ENCODE data around the gene CREB5.

CREB5 gene

DNA sequence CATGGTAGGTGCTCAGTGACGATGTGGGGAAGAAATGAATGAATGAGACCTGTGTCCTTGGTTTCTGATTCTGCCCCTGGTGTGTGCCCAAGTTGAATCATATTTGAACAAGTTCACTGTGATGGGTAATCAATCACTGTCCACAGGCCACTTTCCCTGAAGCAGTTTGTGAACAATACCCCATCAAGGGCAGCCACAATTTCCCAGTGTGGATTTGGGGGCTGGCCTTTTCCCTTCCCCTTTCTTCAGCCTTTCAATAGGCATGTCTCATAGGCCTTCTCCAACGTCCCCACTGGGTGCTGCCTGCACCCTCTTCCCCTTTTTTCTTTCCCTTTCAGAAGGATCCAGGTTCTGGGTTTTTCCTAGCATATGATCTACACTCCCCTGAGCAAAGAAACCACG lies 64.7 kb downstream of the CREB5 start:
- DNase-seq (ENCODE audit: low read depth in 2 of 3, low spot score in 2 of 3) = no peak

DNA sequence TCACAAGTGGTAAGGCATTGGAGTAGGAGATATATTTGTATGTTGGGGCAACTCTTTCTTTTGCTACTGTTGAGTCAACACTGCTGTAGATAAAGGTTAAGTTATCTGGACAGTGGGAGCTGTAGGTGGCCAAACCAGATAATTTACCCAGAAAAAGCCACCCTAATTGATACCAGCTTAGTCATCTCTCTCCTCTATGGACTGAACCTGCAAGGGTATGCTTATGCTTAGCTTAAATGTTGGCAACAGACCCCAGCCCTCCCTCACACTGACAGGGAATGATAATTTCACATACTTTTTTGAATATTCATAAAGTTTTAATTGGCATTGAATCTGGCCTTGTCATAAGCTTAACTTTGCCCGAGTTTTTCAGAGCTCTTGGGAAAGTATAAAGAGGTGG lies 66.3 kb downstream of the CREB5 start:
- DNase-seq (ENCODE audit: low read depth in 2 of 3, low spot score in 2 of 3) = no peak

DNA sequence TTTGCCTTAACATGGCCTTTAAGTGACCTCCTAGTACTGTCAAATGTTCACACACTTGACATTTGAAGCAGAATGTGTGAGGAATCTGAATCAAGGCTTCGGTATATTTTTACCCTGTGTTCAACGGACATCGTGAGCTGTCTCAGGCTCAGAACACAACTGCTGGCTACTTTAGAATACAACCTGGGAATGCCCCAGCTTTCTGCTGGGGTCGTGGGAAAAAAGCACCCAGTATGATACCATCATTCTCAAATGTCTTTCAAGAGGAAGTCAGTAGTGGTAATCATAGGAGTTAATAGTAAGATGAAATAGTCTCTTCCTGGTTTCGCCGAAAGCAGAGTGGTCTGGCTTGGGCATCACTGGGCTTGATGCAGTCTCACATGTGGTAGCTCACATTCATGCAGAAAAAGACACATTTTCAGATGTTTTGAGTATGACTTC lies 67.2 kb downstream of the CREB5 start:
- no peak for DNase-seq (ENCODE audit: low read depth in 2 of 3, low spot score in 2 of 3)

DNA sequence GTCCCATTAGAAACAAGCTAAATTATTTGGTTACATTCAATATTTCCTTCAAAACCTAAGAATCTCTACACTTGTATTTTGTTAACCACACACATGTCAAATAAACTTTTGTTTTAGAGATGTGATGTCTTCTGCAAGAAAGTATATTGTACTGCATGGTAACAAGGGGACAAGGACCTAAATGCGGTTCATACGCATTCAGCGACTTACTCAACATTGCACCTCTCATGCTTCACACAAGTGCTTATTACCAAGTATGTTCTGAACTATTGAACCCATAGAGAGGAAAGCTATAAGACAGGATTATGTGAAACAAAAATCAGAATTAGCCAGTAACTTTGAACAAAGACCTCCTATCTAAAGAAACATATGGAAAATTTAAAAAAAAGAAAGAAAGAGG lies 68.3 kb downstream of the CREB5 start:
- no peak for DNase-seq (ENCODE audit: low read depth in 2 of 3, low spot score in 2 of 3)

DNA sequence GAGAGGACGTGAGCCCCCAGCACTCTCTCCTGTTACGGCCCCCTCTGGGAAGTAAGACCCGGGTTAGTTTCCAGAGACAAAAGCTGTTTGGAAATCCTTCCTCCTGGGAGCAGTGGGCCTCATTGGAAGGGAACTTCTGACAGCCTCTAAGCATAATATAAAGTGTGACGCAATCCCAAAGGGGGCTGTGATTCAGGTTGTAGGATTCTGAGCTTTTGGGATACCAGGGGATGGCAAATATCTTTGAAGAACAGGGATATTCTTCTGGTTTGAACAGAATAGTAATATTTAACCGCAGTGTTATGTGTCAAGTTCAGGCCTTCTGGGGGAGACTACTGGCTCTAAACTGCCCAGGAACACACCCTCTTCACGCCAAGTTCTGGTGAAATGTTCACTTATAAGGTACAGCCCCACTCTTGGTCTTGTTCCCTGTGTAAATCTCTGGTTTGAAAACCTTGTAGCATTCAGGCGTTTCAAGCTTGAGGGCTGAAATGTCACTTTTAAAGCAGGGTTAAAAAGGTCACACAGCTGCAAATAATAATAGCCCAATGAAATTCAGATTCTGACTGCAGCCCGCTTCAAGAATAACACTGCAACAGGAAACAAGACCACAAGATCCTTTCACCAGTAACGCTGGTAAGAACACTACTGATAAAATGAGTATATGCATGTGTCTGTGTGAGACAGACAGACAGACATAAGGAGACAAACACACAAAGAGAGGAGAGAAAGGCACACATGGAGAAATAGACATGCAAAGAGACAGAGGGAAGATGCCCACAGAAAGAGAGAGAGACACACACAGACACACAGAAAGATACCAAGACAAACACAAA lies 69.0 kb downstream of the CREB5 start:
- no peak for DNase-seq (ENCODE audit: low read depth in 2 of 3, low spot score in 2 of 3)

DNA sequence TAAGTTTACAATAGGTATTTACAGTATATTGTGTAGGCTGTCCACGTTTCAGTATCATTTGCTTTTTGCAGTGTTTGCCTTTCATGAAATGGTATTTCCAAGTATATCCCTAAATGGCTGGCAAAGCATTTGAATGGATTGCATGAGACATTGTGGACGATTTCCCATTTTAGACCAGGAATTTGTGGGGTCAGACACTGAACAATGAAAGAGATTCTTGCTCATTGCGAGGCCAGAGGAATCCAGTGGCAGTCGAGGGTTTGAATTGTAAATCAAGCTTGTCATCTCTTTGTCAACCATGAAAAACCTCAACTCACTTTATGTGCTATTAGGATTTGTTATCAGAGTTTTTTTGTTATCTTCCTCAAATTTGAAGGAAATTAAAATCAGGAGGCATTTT lies 70.8 kb downstream of the CREB5 start:
- DNase-seq (ENCODE audit: low read depth in 2 of 3, low spot score in 2 of 3) = no peak

DNA sequence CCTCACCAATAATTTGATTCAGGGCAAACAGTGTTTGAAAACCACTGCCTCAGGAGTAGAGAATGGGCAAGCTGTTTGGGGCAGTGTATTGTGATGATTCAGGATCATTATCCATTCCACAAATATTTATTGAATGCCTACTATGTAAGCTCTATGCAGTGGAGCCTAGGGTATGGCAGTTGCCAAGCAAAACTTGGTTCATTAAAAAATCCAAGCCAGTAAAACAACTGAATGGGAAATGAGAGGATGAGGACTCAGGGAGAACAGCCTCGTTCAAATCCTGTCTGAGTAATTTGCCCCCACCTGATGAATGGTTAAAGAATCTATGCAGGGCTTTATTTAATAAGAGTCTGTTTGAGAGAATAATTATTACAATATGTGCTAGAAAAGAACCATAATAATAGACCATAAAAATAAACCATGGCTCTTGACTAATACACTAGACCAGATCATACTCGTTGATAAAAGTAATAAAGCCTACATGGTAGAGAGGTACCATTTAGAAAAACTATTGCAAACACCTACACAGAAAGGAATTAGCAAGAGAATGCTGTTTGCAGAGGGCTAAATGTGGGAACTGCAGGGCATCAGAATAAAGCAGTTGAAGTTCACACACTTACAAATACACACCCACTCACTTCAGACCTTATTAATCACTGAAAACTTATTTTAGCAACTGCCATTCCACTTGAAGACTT lies 71.7 kb downstream of the CREB5 start:
- no peak for DNase-seq (ENCODE audit: low read depth in 2 of 3, low spot score in 2 of 3)

DNA sequence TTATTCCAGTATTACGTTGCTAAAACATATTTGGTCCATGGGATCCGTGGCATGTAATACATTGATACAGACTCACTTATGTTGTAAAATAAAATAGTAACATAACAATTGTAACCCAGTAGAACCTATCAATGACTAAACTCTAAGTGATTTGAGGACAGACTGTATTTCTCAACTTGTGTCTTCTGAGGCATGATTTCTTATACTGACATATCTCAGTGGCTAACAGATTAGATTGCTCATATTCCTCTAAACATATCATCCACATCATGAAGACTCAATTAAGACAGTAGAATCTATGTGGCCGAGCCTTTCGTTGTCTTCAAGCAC lies 72.3 kb downstream of the CREB5 start:
- no peak for DNase-seq (ENCODE audit: low read depth in 2 of 3, low spot score in 2 of 3)

DNA sequence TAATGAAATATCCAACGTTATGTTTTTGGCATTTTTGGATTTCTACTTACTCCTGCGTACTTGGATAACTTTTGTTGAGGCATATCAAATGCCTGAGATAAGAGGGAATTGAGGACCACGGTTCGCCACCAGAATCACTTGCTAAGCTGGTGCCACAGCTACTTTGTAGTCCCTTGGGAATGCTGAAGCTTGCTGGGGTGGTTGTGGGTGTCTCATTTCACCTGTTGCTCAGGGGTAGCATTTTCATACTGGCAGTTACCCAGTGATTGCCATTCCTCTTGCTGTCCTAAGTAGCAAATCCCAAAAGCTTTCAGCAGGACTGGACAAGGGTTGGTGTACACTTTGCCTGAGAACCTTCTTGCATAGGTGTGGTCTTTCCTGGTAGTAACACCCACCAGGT lies 75.2 kb downstream of the CREB5 start:
- DNase-seq (ENCODE audit: low read depth in 2 of 3, low spot score in 2 of 3) = no peak

DNA sequence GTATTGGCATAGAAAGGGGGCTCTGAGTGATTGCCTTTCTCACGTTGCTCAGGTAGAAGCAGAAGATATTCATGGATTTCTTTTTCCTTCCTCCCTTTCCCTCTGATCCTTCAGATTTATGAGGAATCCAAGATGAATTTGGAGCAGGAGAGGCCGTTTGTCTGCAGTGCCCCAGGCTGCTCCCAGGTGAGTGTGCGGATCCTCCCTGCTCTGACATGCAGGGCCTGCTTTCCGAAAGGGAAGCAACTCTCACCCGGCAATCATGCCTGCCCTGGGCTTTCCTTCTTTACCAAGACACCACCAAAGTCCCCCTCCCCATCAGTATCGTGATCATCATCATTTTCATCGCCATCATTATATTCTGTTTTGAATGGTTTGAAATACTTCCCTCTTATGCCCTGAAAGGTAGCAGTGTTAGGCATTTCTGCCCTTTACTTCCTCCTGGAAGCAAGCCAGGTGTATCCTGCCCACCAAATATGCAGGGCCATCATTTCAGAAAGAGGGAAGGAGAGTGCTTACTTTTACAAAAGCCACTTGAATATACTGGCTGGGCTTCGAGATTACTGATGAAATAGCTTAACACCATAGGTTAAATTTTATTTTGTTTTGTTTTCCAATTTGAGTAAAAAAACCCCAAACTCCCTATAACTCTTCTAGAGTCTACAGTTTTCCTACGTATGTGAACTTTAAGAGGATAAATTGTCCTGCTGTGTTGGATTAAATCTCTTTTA lies 75.9 kb downstream of the CREB5 start:
- no peak for DNase-seq (ENCODE audit: low read depth in 2 of 3, low spot score in 2 of 3)

DNA sequence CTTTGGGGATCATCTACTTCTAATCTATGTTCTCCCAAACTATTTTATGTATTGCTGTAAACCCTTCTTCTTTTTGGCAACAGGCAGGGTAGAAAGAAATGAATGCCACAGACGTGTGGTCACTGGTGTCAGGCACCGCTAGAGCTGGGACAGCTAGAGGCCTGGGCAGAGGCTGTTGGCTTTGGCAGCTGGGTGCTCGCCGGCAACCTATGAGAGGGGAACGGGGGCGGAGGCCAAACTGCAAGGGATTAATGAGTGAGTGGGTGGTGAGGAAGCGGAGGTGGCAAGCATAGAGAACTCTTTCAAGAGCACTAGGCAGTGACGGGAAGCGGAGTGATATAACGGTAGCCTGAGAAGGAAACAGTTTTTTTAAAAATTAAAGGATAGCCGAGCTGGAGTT lies 78.5 kb downstream of the CREB5 start:
- no peak for DNase-seq (ENCODE audit: low read depth in 2 of 3, low spot score in 2 of 3)

DNA sequence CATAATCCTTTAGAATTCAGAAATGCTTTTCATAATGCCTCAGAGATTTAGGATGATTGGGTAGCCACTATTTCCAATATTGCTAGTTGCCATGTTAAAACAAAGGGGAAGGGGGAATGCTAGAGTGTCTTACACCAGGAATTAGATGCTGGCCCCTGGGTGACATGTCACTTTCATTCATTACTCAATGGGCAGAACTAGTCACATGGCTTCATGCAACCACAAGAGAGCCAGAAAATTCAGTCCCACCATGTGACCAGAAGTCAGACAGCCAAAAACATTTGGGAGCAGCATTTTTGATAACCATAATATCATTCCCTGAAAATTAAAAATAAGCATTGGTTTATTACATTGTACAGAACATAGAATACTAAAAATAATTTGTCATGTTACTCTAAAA lies 81.2 kb downstream of the CREB5 start:
- DNase-seq (ENCODE audit: low read depth in 2 of 3, low spot score in 2 of 3) = no peak

DNA sequence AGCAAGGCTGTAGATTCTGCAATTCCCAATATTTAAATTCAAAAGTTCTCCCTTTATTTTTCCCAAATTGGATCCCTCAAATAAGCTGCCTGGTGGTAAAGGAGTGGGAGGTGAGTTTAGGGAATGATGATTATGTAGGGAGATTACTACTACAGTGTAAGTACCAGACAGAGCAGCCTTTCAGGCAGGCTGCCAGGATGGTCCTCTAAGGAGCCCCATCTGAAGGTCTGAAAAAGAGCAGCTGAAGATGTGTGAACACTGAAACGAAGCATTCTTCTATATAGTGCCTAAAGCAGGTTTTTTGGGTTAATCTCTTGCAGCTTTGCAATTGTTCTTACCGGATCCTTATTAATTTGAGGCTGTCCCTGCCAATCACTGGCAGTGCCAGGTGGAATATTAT lies 84.7 kb downstream of the CREB5 start:
- DNase-seq (ENCODE audit: low read depth in 2 of 3, low spot score in 2 of 3) = no peak

DNA sequence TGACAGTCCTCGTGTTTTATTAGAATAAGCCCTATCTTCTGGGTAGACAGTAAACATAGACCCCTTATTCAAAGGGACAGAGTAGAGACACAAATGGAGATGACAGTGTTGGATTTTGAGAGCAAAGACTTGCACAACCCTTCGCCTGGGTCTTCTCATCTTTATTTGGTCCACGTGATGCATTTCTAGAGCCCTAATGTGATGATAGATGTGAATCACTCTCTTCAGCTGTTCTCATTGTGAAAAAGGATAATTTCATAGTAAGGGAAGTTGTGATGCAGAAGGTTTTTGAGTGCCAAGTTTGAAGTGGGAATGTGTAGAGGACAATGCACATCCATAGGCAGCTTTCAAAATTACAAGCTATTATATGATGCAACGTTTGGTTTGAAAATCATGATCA lies 86.3 kb downstream of the CREB5 start:
- DNase-seq (ENCODE audit: low read depth in 2 of 3, low spot score in 2 of 3) = no peak

DNA sequence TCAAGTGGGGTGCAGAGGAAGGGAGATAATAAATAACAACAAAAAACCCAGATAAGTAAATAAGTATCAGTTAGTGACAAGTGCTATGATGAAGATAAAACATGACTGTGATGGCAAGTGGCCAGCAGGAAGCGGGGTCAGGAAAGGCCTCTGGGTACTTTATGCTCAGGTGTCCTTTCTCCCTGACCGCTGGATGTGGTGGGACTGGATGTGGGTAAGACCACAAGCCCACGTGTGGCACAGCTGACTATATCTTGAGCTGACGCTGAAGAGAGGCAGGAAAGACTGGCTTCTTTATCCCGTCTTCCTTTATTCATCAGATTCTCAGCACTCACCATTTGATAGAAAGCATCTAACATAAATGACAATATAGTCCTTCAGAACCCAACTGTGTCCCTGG lies 87.8 kb downstream of the CREB5 start:
- DNase-seq (ENCODE audit: low read depth in 2 of 3, low spot score in 2 of 3) = no peak

DNA sequence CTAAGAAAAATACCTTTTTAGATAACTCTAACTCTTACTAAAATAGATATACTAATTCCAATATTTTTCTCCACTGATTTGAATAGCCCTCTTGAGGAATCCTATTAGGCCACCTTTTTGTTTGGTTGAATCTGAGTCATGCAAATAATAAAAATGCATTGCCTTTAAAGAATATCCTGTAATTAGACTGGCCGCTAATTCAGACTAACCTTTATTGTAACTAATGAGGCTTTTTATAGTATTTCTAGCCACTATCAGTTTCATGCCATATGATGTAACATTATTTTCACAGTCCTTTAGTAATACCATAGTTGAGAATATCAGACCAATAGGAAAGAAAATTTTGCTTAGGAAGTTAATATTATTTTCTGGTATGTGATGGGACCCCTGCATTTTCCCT lies 90.1 kb downstream of the CREB5 start:
- DNase-seq (ENCODE audit: low read depth in 2 of 3, low spot score in 2 of 3) = no peak

DNA sequence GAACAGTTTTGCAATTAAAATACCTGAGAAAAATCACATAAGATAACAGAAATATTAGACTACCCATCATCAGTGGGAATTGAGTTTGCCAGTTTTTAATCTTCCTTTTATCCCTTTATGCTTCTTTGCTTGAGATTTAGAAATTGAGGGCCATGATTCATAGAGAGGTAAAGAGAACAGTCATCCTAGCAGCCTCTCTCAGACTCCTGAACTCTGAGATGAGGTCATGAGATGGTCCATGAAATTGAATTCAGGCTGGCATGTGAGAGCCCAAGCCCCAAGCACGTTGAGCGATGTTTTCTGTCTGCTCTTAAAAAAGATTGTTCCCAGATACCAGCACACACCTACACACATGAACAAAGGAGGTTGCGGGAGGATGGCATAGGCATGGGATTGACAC lies 91.1 kb downstream of the CREB5 start:
- DNase-seq (ENCODE audit: low read depth in 2 of 3, low spot score in 2 of 3) = no peak

DNA sequence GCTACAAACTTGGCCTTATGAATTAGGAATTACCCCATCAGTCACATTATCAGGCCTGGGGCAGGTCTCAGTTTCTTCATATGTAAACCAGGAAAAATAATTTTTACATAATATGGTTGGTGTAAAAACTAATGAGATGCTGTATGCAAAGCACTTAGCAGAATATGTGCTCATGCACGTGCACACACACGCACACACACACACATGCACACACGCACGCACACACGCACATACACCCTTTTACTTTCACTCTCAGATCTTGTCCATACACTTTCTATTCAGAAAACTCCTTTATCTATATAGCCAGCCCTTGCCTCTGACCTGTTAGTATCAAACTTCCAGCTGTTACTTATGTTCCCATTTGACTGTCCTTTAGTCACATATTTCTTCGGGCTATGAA lies 92.7 kb downstream of the CREB5 start:
- DNase-seq (ENCODE audit: low read depth in 2 of 3, low spot score in 2 of 3) = no peak

DNA sequence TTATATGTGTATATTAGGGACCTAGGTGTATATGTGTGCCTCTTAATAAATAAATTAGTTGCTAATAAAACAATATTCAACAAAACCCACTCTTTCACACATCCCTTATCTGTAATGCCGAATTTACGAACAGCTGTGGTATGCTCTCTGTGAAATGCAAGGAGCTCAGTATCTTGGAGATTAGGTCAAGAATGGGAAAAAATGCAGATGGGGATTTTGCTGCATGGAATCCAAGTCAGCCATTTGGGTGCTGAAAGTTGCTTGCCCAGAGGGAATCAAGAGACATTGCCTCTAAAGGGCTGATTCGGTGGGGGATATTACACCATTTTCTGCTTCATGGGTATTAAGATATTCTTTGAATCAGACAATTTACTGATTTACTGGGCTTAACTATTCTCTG lies 93.5 kb downstream of the CREB5 start:
- no peak for DNase-seq (ENCODE audit: low read depth in 2 of 3, low spot score in 2 of 3)

DNA sequence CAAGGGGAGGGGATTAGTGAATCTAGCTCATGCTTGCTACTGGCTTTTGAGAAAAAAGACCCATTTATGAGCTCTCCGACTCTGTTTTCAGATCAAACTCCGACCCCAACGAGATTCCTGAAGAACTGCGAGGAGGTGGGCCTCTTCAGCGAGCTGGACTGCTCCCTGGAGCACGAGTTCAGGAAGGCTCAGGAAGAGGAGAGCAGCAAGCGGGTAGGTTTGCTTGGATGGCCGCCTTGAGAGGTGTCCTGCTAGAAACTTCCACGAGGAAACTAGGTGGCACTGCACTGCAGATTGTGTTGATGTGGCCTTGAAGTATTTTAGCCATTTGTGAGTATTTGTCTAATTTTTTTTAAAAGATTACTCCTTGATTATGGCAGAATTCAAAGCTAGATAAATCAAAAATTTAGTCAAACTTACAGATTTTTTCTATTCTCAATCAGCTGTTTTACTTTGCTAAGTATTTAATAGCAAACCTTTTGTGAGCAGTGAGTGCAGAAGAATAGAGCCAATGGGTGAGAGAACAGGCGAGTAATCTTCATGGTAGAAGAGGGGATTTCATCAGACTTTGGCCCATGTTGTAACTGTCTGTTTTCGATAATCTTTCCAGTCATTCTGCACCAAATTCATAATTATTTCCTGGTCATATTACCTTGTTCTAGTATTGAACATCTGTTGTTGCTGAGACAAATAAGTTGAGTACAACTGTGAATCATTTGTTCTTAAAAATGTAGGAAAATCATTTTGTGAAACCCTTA lies 95.4 kb downstream of the CREB5 start:
- no peak for DNase-seq (ENCODE audit: low read depth in 2 of 3, low spot score in 2 of 3)

DNA sequence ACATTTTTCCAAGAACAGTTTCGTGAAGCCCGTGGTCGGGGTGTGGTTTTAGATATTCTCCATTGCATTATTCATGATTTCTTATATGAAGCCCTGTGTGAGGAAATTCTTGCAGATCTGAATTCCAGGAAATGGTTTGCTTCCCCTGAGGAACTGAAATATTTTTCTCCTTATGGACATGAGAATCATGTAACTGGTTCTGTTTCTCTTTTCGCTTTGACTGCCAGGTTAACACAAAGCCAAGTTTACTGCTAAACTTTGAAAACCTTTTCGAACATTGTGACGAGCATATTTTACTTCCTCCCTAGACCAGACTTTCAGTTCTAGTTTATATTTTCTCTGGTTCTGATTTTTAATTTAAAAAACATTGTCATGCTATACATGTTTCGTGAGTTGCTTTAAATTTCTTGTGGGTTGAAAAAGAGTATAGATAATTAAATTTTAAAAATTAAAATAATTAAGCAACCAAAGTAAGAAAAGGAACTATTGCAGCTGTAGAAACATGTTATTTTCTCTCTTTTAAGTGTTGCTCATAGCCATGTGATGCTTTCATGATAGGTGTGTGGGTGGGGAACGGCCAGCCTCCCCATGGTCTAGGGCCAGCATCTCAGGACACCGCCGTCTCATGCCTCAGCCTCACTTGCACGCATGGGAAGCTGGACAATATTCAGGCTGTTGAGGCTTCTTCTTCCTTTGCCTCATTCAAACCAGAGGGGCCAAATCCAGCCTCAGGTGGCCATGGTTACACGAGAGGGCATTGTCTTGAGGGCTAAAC lies 97.1 kb downstream of the CREB5 start:
- DNase-seq (ENCODE audit: low read depth in 2 of 3, low spot score in 2 of 3) = no peak
